ENCODE measurements around the gene DCTN2.

The DCTN2 gene

GRCh38 chr12:57547288-57548012 is 458 bp upstream of the DCTN2 start:
- TF ChIP-seq YY1 (IDR thresholded peaks at IDR 0.05; ENCODE audit: low read depth), result peak; percentile 66
- TF ChIP-seq NFIC (IDR thresholded peaks at IDR 0.05), result no peak
- TF ChIP-seq CREB1 (IDR thresholded peaks at IDR 0.05; ENCODE audit: low read depth), result peak; percentile 89

DNA sequence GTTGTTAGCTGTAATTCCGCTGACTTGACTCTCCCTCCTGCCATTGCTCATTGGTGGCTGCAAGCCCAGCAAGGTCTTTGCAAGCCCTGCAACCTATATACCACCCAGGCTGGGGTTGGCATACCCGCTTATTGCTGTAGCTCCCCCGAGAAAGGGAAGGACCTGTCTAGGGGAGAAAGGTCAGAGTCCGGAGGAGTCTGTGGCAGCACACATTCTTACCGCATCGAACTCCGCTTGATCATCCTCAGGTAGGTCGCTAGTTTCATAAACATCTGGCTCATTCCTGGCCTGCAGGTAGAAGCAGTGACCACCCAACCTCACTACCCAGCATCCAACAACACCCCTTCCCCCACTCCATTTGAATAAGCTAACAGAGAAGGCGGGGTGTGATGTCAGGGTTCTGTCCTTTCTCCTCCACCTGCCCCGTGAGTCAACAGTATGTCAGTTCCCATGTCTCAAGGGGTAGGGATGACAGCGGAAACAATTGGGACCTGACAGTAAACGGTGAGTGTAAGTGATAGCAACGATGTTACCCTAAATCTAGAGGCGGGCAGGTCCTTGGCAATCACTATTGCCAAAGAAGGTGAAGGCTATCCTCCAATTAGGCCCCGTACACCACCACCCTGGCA is 1.1 kb downstream of the DCTN2 start:
- no peak for TF ChIP-seq TCF12 (IDR thresholded peaks at IDR 0.05; ENCODE audit: low read depth)
- TF ChIP-seq EP300 (IDR thresholded peaks at IDR 0.05; ENCODE audit: borderline replicate concordance), result no peak
- no peak for TF ChIP-seq RAD21 (IDR thresholded peaks at IDR 0.05; ENCODE audit: low read depth)
- no peak for TF ChIP-seq TEAD4 (IDR thresholded peaks at IDR 0.05)
- TF ChIP-seq TAF1 (IDR thresholded peaks at IDR 0.05; ENCODE audit: low read depth), result no peak
- no peak for TF ChIP-seq CEBPB (IDR thresholded peaks at IDR 0.05)
- TF ChIP-seq, protein P1, sequence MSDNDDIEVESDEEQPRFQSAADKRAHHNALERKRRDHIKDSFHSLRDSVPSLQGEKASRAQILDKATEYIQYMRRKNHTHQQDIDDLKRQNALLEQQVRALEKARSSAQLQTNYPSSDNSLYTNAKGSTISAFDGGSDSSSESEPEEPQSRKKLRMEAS (IDR thresholded peaks at IDR 0.05), result no peak
- TF ChIP-seq REST (IDR thresholded peaks at IDR 0.05; ENCODE audit: low read depth), result no peak
- TF ChIP-seq, protein P2, sequence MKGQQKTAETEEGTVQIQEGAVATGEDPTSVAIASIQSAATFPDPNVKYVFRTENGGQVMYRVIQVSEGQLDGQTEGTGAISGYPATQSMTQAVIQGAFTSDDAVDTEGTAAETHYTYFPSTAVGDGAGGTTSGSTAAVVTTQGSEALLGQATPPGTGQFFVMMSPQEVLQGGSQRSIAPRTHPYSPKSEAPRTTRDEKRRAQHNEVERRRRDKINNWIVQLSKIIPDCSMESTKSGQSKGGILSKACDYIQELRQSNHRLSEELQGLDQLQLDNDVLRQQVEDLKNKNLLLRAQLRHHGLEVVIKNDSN (IDR thresholded peaks at IDR 0.05), result no peak
- no peak for TF ChIP-seq CREB1 (IDR thresholded peaks at IDR 0.05; ENCODE audit: low read depth)
- TF ChIP-seq EGR1 (IDR thresholded peaks at IDR 0.05), result no peak
- TF ChIP-seq FOXM1 (IDR thresholded peaks at IDR 0.05; ENCODE audit: borderline replicate concordance, low read depth), result no peak
- TF ChIP-seq ZBTB7A (IDR thresholded peaks at IDR 0.05; ENCODE audit: low read depth), result no peak
- TF ChIP-seq YY1 (IDR thresholded peaks at IDR 0.05; ENCODE audit: low read depth), result no peak
- no peak for TF ChIP-seq NFIC (IDR thresholded peaks at IDR 0.05)

DNA sequence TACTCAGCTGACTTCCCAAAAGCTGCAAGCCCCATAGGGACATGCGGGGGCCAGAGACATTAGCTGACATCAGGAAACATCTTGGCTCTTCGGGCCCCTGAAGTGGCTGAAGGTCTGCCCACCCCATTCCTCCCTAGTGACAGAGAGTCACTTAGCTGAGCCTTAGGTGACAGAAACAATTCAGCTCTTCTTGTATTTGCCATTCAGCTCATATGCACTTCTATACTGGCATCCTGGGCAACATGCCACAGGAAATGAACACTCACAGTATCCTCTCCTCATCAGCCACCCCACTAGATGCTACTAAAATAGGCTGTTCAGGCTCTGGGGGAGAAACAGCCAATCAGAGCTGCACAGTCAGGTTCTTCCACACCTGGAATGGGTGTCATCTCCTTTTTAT is 3.4 kb downstream of the DCTN2 start:
- TF ChIP-seq, protein P1 (IDR thresholded peaks at IDR 0.05), result no peak
- TF ChIP-seq YY1 (IDR thresholded peaks at IDR 0.05; ENCODE audit: low read depth), result no peak

DNA sequence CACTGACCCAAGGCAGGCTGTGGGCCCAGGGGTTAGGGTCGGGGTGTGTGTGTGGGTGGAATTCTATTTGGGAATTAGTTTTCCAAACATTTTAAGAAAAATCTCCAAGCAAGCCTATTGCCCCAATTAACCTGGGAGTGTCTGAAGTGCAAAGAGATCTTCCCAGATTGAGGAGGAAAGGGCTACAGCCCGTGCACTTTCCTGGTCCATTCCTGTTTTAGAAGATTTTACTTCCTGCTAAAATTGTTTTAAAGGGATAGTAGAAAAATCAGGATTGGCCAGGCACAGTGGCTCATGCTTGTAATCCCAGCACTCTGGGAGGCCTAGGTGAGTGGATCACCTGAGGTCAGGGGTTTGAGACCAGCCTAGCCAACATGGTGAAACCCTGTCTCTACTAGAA is 5.3 kb downstream of the DCTN2 start:
- TF ChIP-seq, protein P1 (IDR thresholded peaks at IDR 0.05), result no peak

DNA sequence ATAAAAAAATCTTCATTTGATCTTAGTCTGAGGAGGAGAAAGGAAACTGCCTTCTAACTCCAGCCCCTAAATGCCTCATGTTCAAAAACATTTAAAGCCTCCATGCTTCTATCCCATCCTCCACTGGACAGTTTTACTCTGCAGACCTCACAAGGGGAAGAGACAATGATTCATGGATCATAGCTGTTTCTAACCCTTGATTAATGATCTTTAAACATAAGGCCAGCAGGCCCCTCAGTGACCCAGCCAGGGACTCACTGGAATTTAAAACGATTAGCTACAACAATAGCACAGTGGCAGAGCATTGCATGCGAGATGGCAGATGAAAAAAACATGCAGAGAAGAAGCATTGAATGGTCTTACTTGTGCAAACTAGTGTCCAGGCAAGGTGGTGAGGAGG is 6.0 kb downstream of the DCTN2 start:
- TF ChIP-seq RAD21 (IDR thresholded peaks at IDR 0.05; ENCODE audit: low read depth), result no peak
- no peak for TF ChIP-seq TEAD4 (IDR thresholded peaks at IDR 0.05)
- TF ChIP-seq, protein P1 (IDR thresholded peaks at IDR 0.05), result no peak
- no peak for TF ChIP-seq FOXM1 (IDR thresholded peaks at IDR 0.05; ENCODE audit: borderline replicate concordance, low read depth)
- no peak for TF ChIP-seq NFIC (IDR thresholded peaks at IDR 0.05)

DNA sequence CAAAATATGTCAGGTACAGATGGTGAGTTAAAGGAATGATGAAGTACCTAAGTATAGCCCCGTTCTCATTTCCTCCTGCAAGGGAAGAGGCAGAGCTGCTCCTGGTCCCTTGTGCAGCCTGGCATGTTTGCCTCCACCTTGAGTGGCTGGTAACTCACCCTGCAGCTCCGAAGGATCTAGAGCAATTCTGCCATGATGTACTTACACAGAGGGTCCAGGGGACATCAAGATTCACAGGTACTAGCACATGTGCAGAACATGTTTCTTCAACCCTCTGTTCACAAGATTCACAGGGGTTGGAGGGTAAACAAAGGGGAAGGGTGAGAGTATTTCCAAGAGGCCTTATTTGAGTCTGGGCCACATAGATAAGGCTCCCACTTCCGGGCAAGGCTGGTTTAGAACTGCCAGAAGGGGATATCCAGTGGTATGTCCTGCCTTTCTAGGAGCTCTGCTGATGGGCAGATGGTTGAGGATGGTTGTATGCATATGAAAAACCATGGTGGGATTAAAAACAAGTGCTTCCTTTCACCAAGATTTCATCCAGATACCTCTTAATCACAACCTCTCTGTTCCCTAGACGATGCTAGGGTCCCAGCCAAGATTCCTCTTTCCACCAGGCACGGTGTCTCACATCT is 7.7 kb downstream of the DCTN2 start:
- TF ChIP-seq, protein P1 (IDR thresholded peaks at IDR 0.05), result no peak
- TF ChIP-seq TCF12 (IDR thresholded peaks at IDR 0.05; ENCODE audit: low read depth), result no peak
- no peak for TF ChIP-seq YY1 (IDR thresholded peaks at IDR 0.05; ENCODE audit: low read depth)
- TF ChIP-seq EGR1 (IDR thresholded peaks at IDR 0.05), result no peak
- no peak for TF ChIP-seq CREB1 (IDR thresholded peaks at IDR 0.05; ENCODE audit: low read depth)
- TF ChIP-seq ZBTB7A (IDR thresholded peaks at IDR 0.05; ENCODE audit: low read depth), result no peak
- no peak for TF ChIP-seq TEAD4 (IDR thresholded peaks at IDR 0.05)
- no peak for TF ChIP-seq CEBPB (IDR thresholded peaks at IDR 0.05)

GRCh38 chr12:57536597-57536942 is 10.4 kb downstream of the DCTN2 start:
- no peak for TF ChIP-seq ZBTB7A (IDR thresholded peaks at IDR 0.05; ENCODE audit: low read depth)
- TF ChIP-seq EGR1 (IDR thresholded peaks at IDR 0.05), result no peak
- TF ChIP-seq REST (IDR thresholded peaks at IDR 0.05; ENCODE audit: low read depth), result no peak
- no peak for TF ChIP-seq TAF1 (IDR thresholded peaks at IDR 0.05; ENCODE audit: low read depth)
- TF ChIP-seq, protein P1 (IDR thresholded peaks at IDR 0.05), result no peak
- TF ChIP-seq FOXM1 (IDR thresholded peaks at IDR 0.05; ENCODE audit: borderline replicate concordance, low read depth), result no peak
- TF ChIP-seq TEAD4 (IDR thresholded peaks at IDR 0.05), result no peak
